H9 (cell line): ENCODE measurements around the gene DHRS13. TPM values are rescaled to one million over a fixed set of nuclear protein-coding genes. Genes with fewer than 3 reads are reported as not detected.

Experiments used
- DNase-seq: peaks from one replicate; pipeline ENCODE4 v3.0.0-alpha.2; 2017
- H2AFZ ChIP-seq: one replicate; pipeline ENCODE4 v1.6.1; 2013; ENCODE audit warnings: mild to moderate bottlenecking, low read length, control low read depth, moderate library complexity
- H2AK5ac ChIP-seq: 2 replicates; pipeline ENCODE4 v1.6.1; 2013; ENCODE audit warnings: low read length, control low read depth, mixed read lengths; ENCODE audit not compliant: insufficient read length
- H2BK120ac ChIP-seq: one replicate; pipeline ENCODE4 v1.6.1; 2013; ENCODE audit warnings: low read depth, mild to moderate bottlenecking, low read length, control low read depth, inconsistent platforms; ENCODE audit not compliant: poor library complexity, severe bottlenecking
- H2BK12ac ChIP-seq: 2 replicates; pipeline ENCODE4 v1.6.1; 2013; ENCODE audit warnings: low read length, control low read depth, mixed read lengths, low read depth; ENCODE audit not compliant: insufficient read length
- H2BK15ac ChIP-seq: 2 replicates; pipeline ENCODE4 v1.6.1; 2013; ENCODE audit warnings: low read depth, low read length, control low read depth
- H2BK20ac ChIP-seq: one replicate; pipeline ENCODE4 v1.6.1; 2013; ENCODE audit warnings: low read depth, mild to moderate bottlenecking, low read length, control low read depth, inconsistent platforms; ENCODE audit not compliant: poor library complexity, severe bottlenecking
- H2BK5ac ChIP-seq: 2 replicates; pipeline ENCODE4 v1.6.1; 2013; ENCODE audit warnings: low read length, control low read depth, mixed read lengths; ENCODE audit not compliant: insufficient read length
- H3K14ac ChIP-seq: 2 replicates; pipeline ENCODE4 v1.6.1; 2013; ENCODE audit warnings: low read length, control low read depth; ENCODE audit not compliant: insufficient read depth
- H3K18ac ChIP-seq: 2 replicates; pipeline ENCODE4 v1.6.1; 2013; ENCODE audit warnings: low read depth, mild to moderate bottlenecking, mixed read lengths, low read length, control low read depth; ENCODE audit not compliant: insufficient read length
- H3K23ac ChIP-seq: 2 replicates; pipeline ENCODE4 v1.6.1; 2013; ENCODE audit warnings: low read length, control low read depth, mixed read lengths, low read depth; ENCODE audit not compliant: insufficient read length
- H3K23me2 ChIP-seq: 2 replicates; pipeline ENCODE4 v1.6.1; 2013; ENCODE audit warnings: low read depth, mild to moderate bottlenecking, mixed read lengths, low read length, control low read depth; ENCODE audit not compliant: insufficient read length, poor library complexity, severe bottlenecking
- H3K27ac ChIP-seq: 2 replicates; pipeline ENCODE4 v1.5.1; 2013; ENCODE audit warnings: low read length, control low read depth, mixed read lengths, low read depth; ENCODE audit not compliant: insufficient read length
- H3K27me3 ChIP-seq: 2 replicates; pipeline ENCODE4 v1.6.1; 2013; ENCODE audit warnings: low read length, control low read depth, inconsistent platforms; ENCODE audit not compliant: insufficient read depth
- H3K4ac ChIP-seq: 2 replicates; pipeline ENCODE4 v1.6.1; 2013; ENCODE audit warnings: low read depth, mild to moderate bottlenecking, control low read depth, inconsistent platforms, low read length, moderate library complexity
- H3K4me1 ChIP-seq: 2 replicates; pipeline ENCODE4 v1.6.1; 2013; ENCODE audit warnings: low read length, control low read depth, inconsistent platforms; ENCODE audit not compliant: insufficient read depth
- H3K4me2 ChIP-seq: 2 replicates; pipeline ENCODE4 v1.6.1; 2013; ENCODE audit warnings: low read length, control low read depth, mixed read lengths; ENCODE audit not compliant: insufficient read length, insufficient read depth
- H3K56ac ChIP-seq: 2 replicates; pipeline ENCODE4 v1.6.1; 2013; ENCODE audit warnings: low read depth, mild to moderate bottlenecking, mixed read lengths, low read length, control low read depth; ENCODE audit not compliant: insufficient read length
- H3K79me1 ChIP-seq: 2 replicates; pipeline ENCODE4 v1.6.1; 2013; ENCODE audit warnings: low read depth, mild to moderate bottlenecking, moderate library complexity, low read length, control low read depth, inconsistent platforms; ENCODE audit not compliant: insufficient read depth, poor library complexity, severe bottlenecking
- H3K79me2 ChIP-seq: 2 replicates; pipeline ENCODE4 v1.6.1; 2013; ENCODE audit warnings: low read length, control low read depth, inconsistent platforms; ENCODE audit not compliant: insufficient read depth
- H3K9ac ChIP-seq: 2 replicates; pipeline ENCODE4 v1.6.1; 2013; ENCODE audit warnings: low read length, control low read depth, mixed read lengths; ENCODE audit not compliant: insufficient read length; ENCODE audit errors: extremely low read depth
- H3K9me3 ChIP-seq: one replicate; pipeline ENCODE4 v1.6.1; 2013; ENCODE audit warnings: low read depth, low read length, inconsistent platforms; ENCODE audit not compliant: control insufficient read depth
- H3T11ph ChIP-seq: one replicate; pipeline ENCODE4 v1.6.1; 2013; ENCODE audit warnings: mild to moderate bottlenecking, low read length, control low read depth, inconsistent platforms
- H4K20me1 ChIP-seq: one replicate; pipeline ENCODE4 v1.6.1; 2013; ENCODE audit not compliant: control insufficient read depth, insufficient read length, insufficient read depth
- H4K5ac ChIP-seq: 2 replicates; pipeline ENCODE4 v1.6.1; 2013; ENCODE audit warnings: low read depth, mild to moderate bottlenecking, mixed read lengths, low read length, control low read depth; ENCODE audit not compliant: insufficient read length
- H4K8ac ChIP-seq: replicated peaks from 2 replicates; pipeline ENCODE4 v1.6.1; 2013; ENCODE audit warnings: low read length, control low read depth, mixed read lengths, low read depth; ENCODE audit not compliant: insufficient read length
- H4K91ac ChIP-seq: 2 replicates; pipeline ENCODE4 v1.6.1; 2013; ENCODE audit warnings: low read depth, mild to moderate bottlenecking, moderate library complexity, mixed read lengths, low read length, control low read depth; ENCODE audit not compliant: insufficient read length
- H3K27ac Mint-ChIP-seq, 3 experiments: 2 replicates in 2 of 3; 3 replicates in 1 of 3; pipeline ENCODE4 v1.8.0; 2020 to 2021; ENCODE audit warnings: mixed read lengths in 3 of 3, mild to moderate bottlenecking in 1 of 3, moderate library complexity in 1 of 3
- H3K27me3 Mint-ChIP-seq: 2 replicates; pipeline ENCODE4 v1.8.0; 2021; ENCODE audit warnings: low read depth, mild to moderate bottlenecking, moderate library complexity, mixed read lengths
- H3K36me3 Mint-ChIP-seq, 3 experiments: 2 replicates in 2 of 3; 3 replicates in 1 of 3; pipeline ENCODE4 v1.8.0; 2020 to 2021; ENCODE audit warnings: low read depth in 3 of 3, mixed read lengths in 3 of 3; ENCODE audit not compliant: insufficient read depth in 1 of 3
- H3K4me1 Mint-ChIP-seq, 2 experiments: 2 replicates each; pipeline ENCODE4 v1.8.0; 2020; ENCODE audit warnings: mixed read lengths in 2 of 2
- H3K4me3 Mint-ChIP-seq, 2 experiments: 2 replicates in 1 of 2; 3 replicates in 1 of 2; pipeline ENCODE4 v1.8.0; 2020 to 2021; ENCODE audit warnings: mild to moderate bottlenecking in 2 of 2, mixed read lengths in 2 of 2, moderate library complexity in 1 of 2
- H3K9me3 Mint-ChIP-seq, 2 experiments: 2 replicates in 1 of 2; 3 replicates in 1 of 2; pipeline ENCODE4 v1.8.0; 2020; ENCODE audit warnings: mild to moderate bottlenecking in 2 of 2, mixed read lengths in 2 of 2, moderate library complexity in 1 of 2
- WGBS: extraction: QIAGEN DNeasy Blood & Tissue Kit; methylation state at CpG from one replicate; pipeline ENCODE4 v1.1.7; 2013; ENCODE audit warnings: missing lambda C conversion rate, low lambda C conversion rate, mixed read lengths; ENCODE audit not compliant: insufficient read length; ENCODE audit errors: extremely low coverage; 5-methylcytosine and 5-hydroxymethylcytosine counted together
- total RNA-seq: library from RNA; stranded (reverse); gene quantifications from 2 replicates; pipeline ENCODE4 v1.2.1, GENCODE V29; 2021
- TF ChIP-seq, protein P1 (sequence below): fragments of 200-600 bp; sonication (generic); conservative IDR thresholded peaks from 3 replicates; pipeline ENCODE4 v1.8.0; 2021; ENCODE audit warnings: antibody characterized with exemption, mild to moderate bottlenecking

The DHRS13 gene
- total RNA-seq, 1 experiment from 2014 or later, result 29.6 TPM

DNA sequence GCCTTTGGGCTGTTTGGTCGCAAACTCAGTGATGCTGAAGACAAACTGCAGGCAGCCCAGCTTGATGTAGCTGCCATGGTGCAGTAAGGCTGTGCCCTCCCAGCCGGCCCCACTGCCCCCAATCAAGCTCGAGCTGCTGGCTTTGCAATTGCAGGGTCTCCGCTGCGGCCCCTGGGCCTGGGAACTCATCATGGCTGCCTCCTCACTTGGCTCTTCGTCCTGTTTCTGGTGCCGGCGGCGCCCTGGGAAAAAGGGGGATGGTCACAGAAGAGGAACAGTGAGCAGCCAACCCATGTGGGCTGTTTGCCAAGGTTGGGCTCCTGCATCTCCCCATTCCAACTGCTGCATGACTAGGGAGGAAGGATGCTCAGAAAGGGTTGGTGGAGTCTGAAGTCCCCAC, 3.4 kb upstream of the DHRS13 start:
- Mint-ChIP-seq H3K4me3 (no peak overlapping the region; a peak in 1 of 5 replicates), H3K27ac (peak overlapping the region in 1 of 3 experiments; percentile 35; a peak in 2 of 7 replicates), H3K27me3 (peaks cover 3% of the 10 kb centered on the region; the same call in 1 of the 2 replicates), H3K9me3 (peaks cover 0 to 3% of the 10 kb centered on the region in 2 experiments; a peak in 2 of 5 replicates), H3K36me3 (peaks cover 41 to 68% (median 46%) of the 10 kb centered on the region in 3 experiments), H3K4me1 (peaks cover 33 to 55% of the 10 kb centered on the region in 2 experiments)
- H3K4me1 ChIP-seq, result peaks cover 5% of the 10 kb centered on the region; the same call in 1 of the 2 replicates
- no peak overlapping the region for H3K4me2 ChIP-seq
- H2AK5ac ChIP-seq, result no peak overlapping the region
- no peaks in the 10 kb centered on the region for H3K79me1 ChIP-seq
- H2BK20ac ChIP-seq, result no peak overlapping the region
- no peak overlapping the region for H2BK15ac ChIP-seq
- no peak overlapping the region for H3K27ac ChIP-seq
- no peaks in the 10 kb centered on the region for H4K20me1 ChIP-seq
- H3K4ac ChIP-seq, result no peak overlapping the region
- no peak overlapping the region for H3K9ac ChIP-seq
- no peak overlapping the region for H4K91ac ChIP-seq
- no peak overlapping the region for H4K5ac ChIP-seq
- no peaks in the 10 kb centered on the region for H3K79me2 ChIP-seq
- H4K8ac ChIP-seq, result no peak overlapping the region
- no peaks in the 10 kb centered on the region for H3K27me3 ChIP-seq
- H2BK5ac ChIP-seq, result no peak overlapping the region
- H3K18ac ChIP-seq, result no peak overlapping the region
- no peak overlapping the region for H2AFZ ChIP-seq
- H3K14ac ChIP-seq, result no peak overlapping the region
- H3K23me2 ChIP-seq, result no peaks in the 10 kb centered on the region
- H3T11ph ChIP-seq, result no peak overlapping the region
- no peak overlapping the region for H3K56ac ChIP-seq
- DNase-seq, result no peak
- H3K9me3 ChIP-seq, result no peaks in the 10 kb centered on the region
- no CpG with 5 or more reads among the region's 9 CpGs for WGBS
- no peak overlapping the region for H2BK12ac ChIP-seq
- no peak overlapping the region for H3K23ac ChIP-seq
- H2BK120ac ChIP-seq, result no peak overlapping the region
- TF ChIP-seq, protein P1, sequence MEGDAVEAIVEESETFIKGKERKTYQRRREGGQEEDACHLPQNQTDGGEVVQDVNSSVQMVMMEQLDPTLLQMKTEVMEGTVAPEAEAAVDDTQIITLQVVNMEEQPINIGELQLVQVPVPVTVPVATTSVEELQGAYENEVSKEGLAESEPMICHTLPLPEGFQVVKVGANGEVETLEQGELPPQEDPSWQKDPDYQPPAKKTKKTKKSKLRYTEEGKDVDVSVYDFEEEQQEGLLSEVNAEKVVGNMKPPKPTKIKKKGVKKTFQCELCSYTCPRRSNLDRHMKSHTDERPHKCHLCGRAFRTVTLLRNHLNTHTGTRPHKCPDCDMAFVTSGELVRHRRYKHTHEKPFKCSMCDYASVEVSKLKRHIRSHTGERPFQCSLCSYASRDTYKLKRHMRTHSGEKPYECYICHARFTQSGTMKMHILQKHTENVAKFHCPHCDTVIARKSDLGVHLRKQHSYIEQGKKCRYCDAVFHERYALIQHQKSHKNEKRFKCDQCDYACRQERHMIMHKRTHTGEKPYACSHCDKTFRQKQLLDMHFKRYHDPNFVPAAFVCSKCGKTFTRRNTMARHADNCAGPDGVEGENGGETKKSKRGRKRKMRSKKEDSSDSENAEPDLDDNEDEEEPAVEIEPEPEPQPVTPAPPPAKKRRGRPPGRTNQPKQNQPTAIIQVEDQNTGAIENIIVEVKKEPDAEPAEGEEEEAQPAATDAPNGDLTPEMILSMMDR, result no peak
